Caco-2 (cell line): ENCODE measurements around the gene GRK5. TPM values are rescaled to one million over a fixed set of nuclear protein-coding genes. Genes with fewer than 3 reads are reported as not detected.

ENCODE experiments used
- BruUV-seq: library from RNA; stranded (reverse); fragments of 400-500 nt; replicated peaks from 2 replicates; lab custom pipeline; 2021; lab: Mats Ljungman, UMichigan
- CTCF ChIA-PET: fragments of 300-600 bp; sonication (Branson Sonifier 250); formaldehyde crosslinking; loops from one replicate; lab custom pipeline; 2022; ENCODE audit warnings: antibody characterized with exemption; lab: Charles Lee
- POLR2A ChIA-PET: fragments of 300-600 bp; sonication (Branson Sonifier 250); formaldehyde crosslinking; loops from one replicate; lab custom pipeline; 2022; ENCODE audit warnings: antibody characterized with exemption; lab: Charles Lee
- DNase-seq, 2 experiments: peaks; one replicate each; pipeline versions ENCODE4 v3.0.0 to v3.0.0-alpha.2; 2020 to 2022
- H3K27me3 ChIP-seq: replicated peaks from 2 replicates; pipeline ENCODE4 v1.6.0; 2011; ENCODE audit warnings: low read length; ENCODE audit not compliant: control insufficient read depth, insufficient read depth
- H3K36me3 ChIP-seq: 2 replicates; pipeline ENCODE4 v1.5.1; 2011; ENCODE audit warnings: low read length; ENCODE audit not compliant: control insufficient read depth, insufficient read depth
- H3K4me1 ChIP-seq: fragments of 250-450 bp; sonication (Bioruptor Pico); 2 replicates; pipeline ENCODE4 v1.5.1; 2020; ENCODE audit warnings: mild to moderate bottlenecking
- H3K4me3 ChIP-seq: 2 replicates; pipeline ENCODE4 v1.5.1; 2011; ENCODE audit warnings: low read depth, mild to moderate bottlenecking, control low read depth, low read length
- H3K9me3 ChIP-seq: fragments of 250-450 bp; sonication (Bioruptor Pico); 2 replicates; pipeline ENCODE4 v1.5.1; 2020; ENCODE audit warnings: mild to moderate bottlenecking, moderate library complexity
- H3K27ac Mint-ChIP-seq: one replicate; pipeline ENCODE4 v1.8.0; 2022; ENCODE audit warnings: mixed read lengths; ENCODE audit not compliant: unreplicated experiment
- H3K27me3 Mint-ChIP-seq: one replicate; pipeline ENCODE4 v1.8.0; 2022; ENCODE audit warnings: mixed read lengths; ENCODE audit not compliant: insufficient read depth, unreplicated experiment
- H3K36me3 Mint-ChIP-seq: one replicate; pipeline ENCODE4 v1.8.0; 2022; ENCODE audit warnings: mild to moderate bottlenecking, mixed read lengths; ENCODE audit not compliant: insufficient read depth, unreplicated experiment
- H3K4me1 Mint-ChIP-seq: one replicate; pipeline ENCODE4 v1.8.0; 2022; ENCODE audit warnings: low read depth, mixed read lengths; ENCODE audit not compliant: unreplicated experiment
- H3K4me3 Mint-ChIP-seq: one replicate; pipeline ENCODE4 v1.8.0; 2022; ENCODE audit warnings: mild to moderate bottlenecking, moderate library complexity, mixed read lengths; ENCODE audit not compliant: unreplicated experiment
- H3K9me3 Mint-ChIP-seq: one replicate; pipeline ENCODE4 v1.8.0; 2022; ENCODE audit warnings: mixed read lengths; ENCODE audit not compliant: unreplicated experiment
- intact Hi-C: fragments of 100-400 bp; cut with micrococcal nuclease; formaldehyde crosslinking; loops from one replicate; pipeline ENCODE4 v1.10.0; 2022; ENCODE audit not compliant: unreplicated experiment
- total RNA-seq: library from RNA; stranded (reverse); gene quantifications from 2 replicates; pipeline ENCODE4 v1.2.3, GENCODE V29; 2022
- TF ChIP-seq, protein P1 (sequence below), 2 experiments: fragments of 200-600 bp in 1 of 2; IDR thresholded peaks; 1 replicate in 1 of 2; 2 replicates in 1 of 2; pipeline versions ENCODE4 v1.5.1 to v1.8.0; 2011 to 2022; ENCODE audit warnings: antibody characterized with exemption in 1 of 2, control low read depth in 1 of 2, inconsistent platforms in 1 of 2, low read depth in 1 of 2, low read length in 1 of 2, mild to moderate bottlenecking in 1 of 2, moderate library complexity in 1 of 2; ENCODE audit not compliant: insufficient read depth in 1 of 2, severe bottlenecking in 1 of 2, unreplicated experiment in 1 of 2

Gene GRK5
- total RNA-seq, 1 experiment from 2014 or later = 7.7 TPM

- CTCF ChIA-PET = interaction anchor here (1.1 kb wide), 1 partner anchor 226 kb away, joined by 5 read pairs; no protein-coding TSS in a partner anchor
- Mint-ChIP-seq H3K36me3 (no peaks in the 10 kb centered on the region), H3K9me3 (no peaks in the 10 kb centered on the region), H3K27ac (no peak overlapping the region), H3K4me3 (no peak overlapping the region), H3K27me3 (no peaks in the 10 kb centered on the region), H3K4me1 (no peaks in the 10 kb centered on the region)
- no peaks in the 10 kb centered on the region; the same call in 1 of the 2 replicates for H3K36me3 ChIP-seq
- POLR2A ChIA-PET = no interaction called here
- H3K4me3 ChIP-seq = no peak overlapping the region
- TF ChIP-seq, protein P1, sequence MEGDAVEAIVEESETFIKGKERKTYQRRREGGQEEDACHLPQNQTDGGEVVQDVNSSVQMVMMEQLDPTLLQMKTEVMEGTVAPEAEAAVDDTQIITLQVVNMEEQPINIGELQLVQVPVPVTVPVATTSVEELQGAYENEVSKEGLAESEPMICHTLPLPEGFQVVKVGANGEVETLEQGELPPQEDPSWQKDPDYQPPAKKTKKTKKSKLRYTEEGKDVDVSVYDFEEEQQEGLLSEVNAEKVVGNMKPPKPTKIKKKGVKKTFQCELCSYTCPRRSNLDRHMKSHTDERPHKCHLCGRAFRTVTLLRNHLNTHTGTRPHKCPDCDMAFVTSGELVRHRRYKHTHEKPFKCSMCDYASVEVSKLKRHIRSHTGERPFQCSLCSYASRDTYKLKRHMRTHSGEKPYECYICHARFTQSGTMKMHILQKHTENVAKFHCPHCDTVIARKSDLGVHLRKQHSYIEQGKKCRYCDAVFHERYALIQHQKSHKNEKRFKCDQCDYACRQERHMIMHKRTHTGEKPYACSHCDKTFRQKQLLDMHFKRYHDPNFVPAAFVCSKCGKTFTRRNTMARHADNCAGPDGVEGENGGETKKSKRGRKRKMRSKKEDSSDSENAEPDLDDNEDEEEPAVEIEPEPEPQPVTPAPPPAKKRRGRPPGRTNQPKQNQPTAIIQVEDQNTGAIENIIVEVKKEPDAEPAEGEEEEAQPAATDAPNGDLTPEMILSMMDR (IDR thresholded peaks at IDR 0.05; ENCODE audit: insufficient read depth in 1 of 2, low read depth in 1 of 2, low read length in 1 of 2, severe bottlenecking in 1 of 2, unreplicated experiment in 1 of 2) = no peak
- DNase-seq = no peak
- intact Hi-C loops = no loop called here
- no peaks in the 10 kb centered on the region for H3K9me3 ChIP-seq
- BruUV-seq = no TSS peak
- H3K4me1 ChIP-seq = no peaks in the 10 kb centered on the region
- no peaks in the 10 kb centered on the region for H3K27me3 ChIP-seq
Measured at GRCh38 chr10:119425102-119425880, 217.9 kb downstream of the GRK5 start.

DNA sequence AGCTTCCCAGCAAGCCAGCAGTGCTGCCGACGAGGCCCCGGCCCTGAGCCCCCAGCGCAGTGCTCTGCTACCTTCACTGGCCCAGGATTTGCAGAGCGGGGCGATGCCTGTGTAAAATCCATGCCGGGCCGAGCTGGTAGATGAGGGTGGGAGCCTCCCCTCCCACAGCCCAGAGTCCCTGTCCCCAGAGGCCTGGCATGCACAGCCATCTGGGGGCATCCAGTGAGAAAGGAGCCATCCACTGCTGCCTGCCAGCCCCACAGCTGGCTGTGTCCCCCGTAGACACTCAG, 218.5 kb downstream of the GRK5 start:
- Histone ChIP-seq H3K4me3 (no peak overlapping the region), H3K36me3 (no peaks in the 10 kb centered on the region; the same call in 1 of the 2 replicates), H3K9me3 (no peaks in the 10 kb centered on the region), H3K4me1 (no peaks in the 10 kb centered on the region), H3K27me3 (no peaks in the 10 kb centered on the region)
- H3K27ac Mint-ChIP-seq = no peak overlapping the region
- H3K27me3 Mint-ChIP-seq = no peaks in the 10 kb centered on the region
- no TSS peak for BruUV-seq
- TF ChIP-seq, protein P1 (IDR thresholded peaks at IDR 0.05; ENCODE audit: insufficient read depth in 1 of 2, low read depth in 1 of 2, low read length in 1 of 2, severe bottlenecking in 1 of 2, unreplicated experiment in 1 of 2) = no peak
- POLR2A ChIA-PET = no interaction called here
- no peak overlapping the region for H3K4me3 Mint-ChIP-seq
- no peaks in the 10 kb centered on the region for H3K9me3 Mint-ChIP-seq
- intact Hi-C loops = no loop called here
- CTCF ChIA-PET = interaction anchor here (1.1 kb wide), 1 partner anchor 226 kb away, joined by 5 read pairs; no protein-coding TSS in a partner anchor
- H3K36me3 Mint-ChIP-seq = no peaks in the 10 kb centered on the region
- no peak for DNase-seq
- H3K4me1 Mint-ChIP-seq = no peaks in the 10 kb centered on the region

GRCh38 chr10:119426699-119427098, 219.3 kb downstream of the GRK5 start:
- Histone ChIP-seq H3K9me3 (no peaks in the 10 kb centered on the region), H3K27me3 (no peaks in the 10 kb centered on the region), H3K4me1 (no peaks in the 10 kb centered on the region), H3K4me3 (no peak overlapping the region), H3K36me3 (no peaks in the 10 kb centered on the region; the same call in 1 of the 2 replicates)
- TF ChIP-seq, protein P1 (IDR thresholded peaks at IDR 0.05; ENCODE audit: insufficient read depth in 1 of 2, low read depth in 1 of 2, low read length in 1 of 2, severe bottlenecking in 1 of 2, unreplicated experiment in 1 of 2) = no peak
- no peaks in the 10 kb centered on the region for H3K4me1 Mint-ChIP-seq
- H3K36me3 Mint-ChIP-seq = no peaks in the 10 kb centered on the region
- no peaks in the 10 kb centered on the region for H3K27me3 Mint-ChIP-seq
- intact Hi-C loops = no loop called here
- no TSS peak for BruUV-seq
- no peaks in the 10 kb centered on the region for H3K9me3 Mint-ChIP-seq
- POLR2A ChIA-PET = no interaction called here
- CTCF ChIA-PET = no interaction called here
- H3K27ac Mint-ChIP-seq = no peak overlapping the region
- no peak for DNase-seq
- H3K4me3 Mint-ChIP-seq = no peak overlapping the region
